ENCODE results near the gene ARCN1.

DNA sequence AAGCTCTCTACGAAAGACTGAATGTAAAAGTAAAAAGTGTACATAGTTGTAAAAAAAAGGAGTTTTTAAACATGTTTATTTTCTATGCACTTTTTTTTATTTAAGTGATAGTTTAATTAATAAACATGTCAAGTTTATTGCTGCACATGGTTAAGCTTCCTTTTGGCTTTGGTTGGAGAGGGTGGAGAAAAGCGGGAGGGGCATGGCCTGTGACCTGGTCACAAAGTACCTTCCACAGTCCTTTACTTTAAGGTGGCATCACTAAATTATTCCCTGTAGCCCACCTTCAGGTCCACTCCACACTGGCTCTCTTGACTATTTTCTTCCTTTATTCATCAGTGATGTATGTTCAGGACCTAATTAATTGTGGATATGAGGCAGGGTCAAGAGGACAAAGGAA is 45.5 kb upstream of the ARCN1 start:
- TF ChIP-seq, protein P1, sequence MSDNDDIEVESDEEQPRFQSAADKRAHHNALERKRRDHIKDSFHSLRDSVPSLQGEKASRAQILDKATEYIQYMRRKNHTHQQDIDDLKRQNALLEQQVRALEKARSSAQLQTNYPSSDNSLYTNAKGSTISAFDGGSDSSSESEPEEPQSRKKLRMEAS (IDR thresholded peaks at IDR 0.05; ENCODE audit: insufficient read depth, insufficient read length): no peak
- TF ChIP-seq POLR2A (IDR thresholded peaks at IDR 0.05; ENCODE audit: low read depth, low read length) (no peak), MYC (IDR thresholded peaks at IDR 0.05; ENCODE audit: low read depth, low read length) (no peak), POLR2AphosphoS5 (IDR thresholded peaks at IDR 0.05; ENCODE audit: insufficient read depth, low read depth, low read length) (no peak)
- TF ChIP-seq, protein P2, sequence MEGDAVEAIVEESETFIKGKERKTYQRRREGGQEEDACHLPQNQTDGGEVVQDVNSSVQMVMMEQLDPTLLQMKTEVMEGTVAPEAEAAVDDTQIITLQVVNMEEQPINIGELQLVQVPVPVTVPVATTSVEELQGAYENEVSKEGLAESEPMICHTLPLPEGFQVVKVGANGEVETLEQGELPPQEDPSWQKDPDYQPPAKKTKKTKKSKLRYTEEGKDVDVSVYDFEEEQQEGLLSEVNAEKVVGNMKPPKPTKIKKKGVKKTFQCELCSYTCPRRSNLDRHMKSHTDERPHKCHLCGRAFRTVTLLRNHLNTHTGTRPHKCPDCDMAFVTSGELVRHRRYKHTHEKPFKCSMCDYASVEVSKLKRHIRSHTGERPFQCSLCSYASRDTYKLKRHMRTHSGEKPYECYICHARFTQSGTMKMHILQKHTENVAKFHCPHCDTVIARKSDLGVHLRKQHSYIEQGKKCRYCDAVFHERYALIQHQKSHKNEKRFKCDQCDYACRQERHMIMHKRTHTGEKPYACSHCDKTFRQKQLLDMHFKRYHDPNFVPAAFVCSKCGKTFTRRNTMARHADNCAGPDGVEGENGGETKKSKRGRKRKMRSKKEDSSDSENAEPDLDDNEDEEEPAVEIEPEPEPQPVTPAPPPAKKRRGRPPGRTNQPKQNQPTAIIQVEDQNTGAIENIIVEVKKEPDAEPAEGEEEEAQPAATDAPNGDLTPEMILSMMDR (IDR thresholded peaks at IDR 0.05; ENCODE audit: extremely low read depth in 1 of 2, insufficient read depth in 1 of 2, low read depth in 1 of 2, low read length in 2 of 2): no peak

Measured in endothelial cell of umbilical vein (primary cell).